ENCODE measurements around the gene CLDN11. TPM values are rescaled to one million over a fixed set of nuclear protein-coding genes. Genes with fewer than 3 reads are reported as not detected.

The CLDN11 gene
- total RNA-seq, 4 donors from 2014 or later = 0.57 to 5.5 (median 1.7) TPM

DNA sequence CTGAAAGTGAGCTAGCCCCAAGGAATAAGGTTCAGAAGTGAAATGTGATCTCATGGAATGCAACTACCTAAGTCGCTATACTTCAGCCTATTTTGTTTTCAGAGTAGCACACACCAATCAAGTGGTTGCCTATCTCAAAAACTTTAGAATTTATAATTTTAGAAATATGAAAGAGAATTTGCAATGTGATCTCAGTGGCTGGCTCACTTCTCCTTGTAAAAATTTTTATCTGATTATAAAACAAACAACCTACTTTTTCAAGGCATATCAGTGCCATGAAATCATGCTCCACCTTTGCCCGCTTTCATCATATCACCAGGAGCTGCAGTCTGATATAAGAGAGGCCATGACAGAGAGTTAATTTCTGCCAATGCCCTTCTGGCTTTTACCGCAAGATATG is 47.3 kb downstream of the CLDN11 start:
- TF ChIP-seq, protein P1, sequence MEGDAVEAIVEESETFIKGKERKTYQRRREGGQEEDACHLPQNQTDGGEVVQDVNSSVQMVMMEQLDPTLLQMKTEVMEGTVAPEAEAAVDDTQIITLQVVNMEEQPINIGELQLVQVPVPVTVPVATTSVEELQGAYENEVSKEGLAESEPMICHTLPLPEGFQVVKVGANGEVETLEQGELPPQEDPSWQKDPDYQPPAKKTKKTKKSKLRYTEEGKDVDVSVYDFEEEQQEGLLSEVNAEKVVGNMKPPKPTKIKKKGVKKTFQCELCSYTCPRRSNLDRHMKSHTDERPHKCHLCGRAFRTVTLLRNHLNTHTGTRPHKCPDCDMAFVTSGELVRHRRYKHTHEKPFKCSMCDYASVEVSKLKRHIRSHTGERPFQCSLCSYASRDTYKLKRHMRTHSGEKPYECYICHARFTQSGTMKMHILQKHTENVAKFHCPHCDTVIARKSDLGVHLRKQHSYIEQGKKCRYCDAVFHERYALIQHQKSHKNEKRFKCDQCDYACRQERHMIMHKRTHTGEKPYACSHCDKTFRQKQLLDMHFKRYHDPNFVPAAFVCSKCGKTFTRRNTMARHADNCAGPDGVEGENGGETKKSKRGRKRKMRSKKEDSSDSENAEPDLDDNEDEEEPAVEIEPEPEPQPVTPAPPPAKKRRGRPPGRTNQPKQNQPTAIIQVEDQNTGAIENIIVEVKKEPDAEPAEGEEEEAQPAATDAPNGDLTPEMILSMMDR (IDR thresholded peaks at IDR 0.05) = no peak
- TF ChIP-seq POLR2A (IDR thresholded peaks at IDR 0.05) = no peak
- H3K36me3 ChIP-seq = no peaks in the 10 kb centered on the region

DNA sequence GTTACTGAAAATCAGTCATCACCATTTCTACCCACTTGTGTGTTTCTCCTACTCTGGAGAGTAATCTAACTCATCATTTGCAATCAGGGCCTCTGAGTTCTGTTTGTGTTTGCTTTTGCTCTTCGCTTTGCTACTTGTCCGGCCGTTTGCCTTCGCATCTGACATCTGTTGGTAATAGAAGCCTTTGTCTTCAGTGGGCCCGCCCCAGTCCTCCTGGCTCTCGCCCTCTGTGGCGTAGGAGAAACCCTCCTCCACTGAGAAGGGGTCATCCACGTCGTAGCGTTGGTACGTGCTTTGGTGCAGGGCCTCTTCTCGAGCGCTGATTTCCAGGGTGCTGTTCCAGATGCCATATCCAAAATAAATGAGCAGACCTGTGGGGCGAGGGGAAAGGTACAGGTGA is 48.3 kb downstream of the CLDN11 start:
- 80 to 85% methylated on average over 6 to 14 of the region's 14 CpGs for WGBS, 2 donors
- DNase-seq = no peak
- no peak overlapping the region for H3K27ac ChIP-seq
- intact Hi-C loops (cut with DNase I) = no loop called here
- H3K36me3 ChIP-seq = no peaks in the 10 kb centered on the region
- H3K4me1 ChIP-seq = peaks cover 0 to 8% (median 0%) of the 10 kb centered on the region in 3 donors
- no peak for TF ChIP-seq POLR2A (IDR thresholded peaks at IDR 0.05)
- TF ChIP-seq, protein P1 (IDR thresholded peaks at IDR 0.05) = no peak
- no peaks in the 10 kb centered on the region for H3K9me3 ChIP-seq
- peaks cover 0 to 6% (median 0%) of the 10 kb centered on the region in 4 donors for H3K27me3 ChIP-seq
- no peak overlapping the region for H3K4me3 ChIP-seq

More for the DNA sequence above, 47.3 kb downstream of the CLDN11 start:
- WGBS, 2 donors = 84 to 92% methylated on average over 3 of the region's 3 CpGs
- Histone ChIP-seq H3K9me3 (no peaks in the 10 kb centered on the region), H3K27me3 (peaks cover 0 to 5% (median 0%) of the 10 kb centered on the region in 4 donors), H3K4me3 (no peak overlapping the region), H3K4me1 (peaks cover 0 to 8% (median 0%) of the 10 kb centered on the region in 3 donors), H3K27ac (no peak overlapping the region)
- no peak for DNase-seq
- intact Hi-C loops (cut with DNase I) = no loop called here

DNA sequence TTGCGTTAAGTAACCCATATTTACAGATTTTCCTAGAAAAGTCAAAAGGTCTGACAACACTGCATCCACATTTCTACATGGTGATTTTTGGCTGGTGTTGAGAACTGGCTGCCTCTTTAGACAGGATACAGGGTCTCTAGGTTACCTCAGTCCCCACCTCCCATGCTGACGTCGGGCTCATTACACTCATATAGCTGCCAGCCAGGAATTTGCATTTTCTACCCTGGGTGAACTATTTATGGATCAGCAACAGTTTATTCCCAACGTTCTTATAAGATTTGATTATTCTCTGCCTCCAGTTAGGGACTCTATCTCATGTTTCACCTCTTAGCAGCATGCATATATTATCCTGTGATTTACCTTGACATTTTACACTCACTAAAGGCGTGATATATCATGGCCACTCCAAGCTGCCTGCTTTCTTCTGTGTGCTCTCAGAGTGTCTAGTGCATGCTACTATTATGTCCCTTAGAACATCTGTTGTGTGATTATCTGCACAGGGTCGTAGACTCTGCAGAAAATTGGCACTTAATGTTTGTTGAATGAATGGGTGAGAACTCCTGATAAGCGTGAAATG is 49.0 kb downstream of the CLDN11 start:
- Histone ChIP-seq H3K4me3 (no peak overlapping the region), H3K27me3 (peaks cover 0 to 6% (median 0%) of the 10 kb centered on the region in 4 donors), H3K36me3 (no peaks in the 10 kb centered on the region), H3K4me1 (peaks cover 0 to 8% (median 0%) of the 10 kb centered on the region in 3 donors), H3K27ac (no peak overlapping the region), H3K9me3 (no peaks in the 10 kb centered on the region)
- TF ChIP-seq, protein P1 (IDR thresholded peaks at IDR 0.05) = no peak
- TF ChIP-seq POLR2A (IDR thresholded peaks at IDR 0.05) = no peak
- intact Hi-C loops (cut with DNase I) = no loop called here
- 75 to 77% methylated on average over 6 to 7 of the region's 7 CpGs for WGBS, 2 donors
- DNase-seq = no peak

DNA sequence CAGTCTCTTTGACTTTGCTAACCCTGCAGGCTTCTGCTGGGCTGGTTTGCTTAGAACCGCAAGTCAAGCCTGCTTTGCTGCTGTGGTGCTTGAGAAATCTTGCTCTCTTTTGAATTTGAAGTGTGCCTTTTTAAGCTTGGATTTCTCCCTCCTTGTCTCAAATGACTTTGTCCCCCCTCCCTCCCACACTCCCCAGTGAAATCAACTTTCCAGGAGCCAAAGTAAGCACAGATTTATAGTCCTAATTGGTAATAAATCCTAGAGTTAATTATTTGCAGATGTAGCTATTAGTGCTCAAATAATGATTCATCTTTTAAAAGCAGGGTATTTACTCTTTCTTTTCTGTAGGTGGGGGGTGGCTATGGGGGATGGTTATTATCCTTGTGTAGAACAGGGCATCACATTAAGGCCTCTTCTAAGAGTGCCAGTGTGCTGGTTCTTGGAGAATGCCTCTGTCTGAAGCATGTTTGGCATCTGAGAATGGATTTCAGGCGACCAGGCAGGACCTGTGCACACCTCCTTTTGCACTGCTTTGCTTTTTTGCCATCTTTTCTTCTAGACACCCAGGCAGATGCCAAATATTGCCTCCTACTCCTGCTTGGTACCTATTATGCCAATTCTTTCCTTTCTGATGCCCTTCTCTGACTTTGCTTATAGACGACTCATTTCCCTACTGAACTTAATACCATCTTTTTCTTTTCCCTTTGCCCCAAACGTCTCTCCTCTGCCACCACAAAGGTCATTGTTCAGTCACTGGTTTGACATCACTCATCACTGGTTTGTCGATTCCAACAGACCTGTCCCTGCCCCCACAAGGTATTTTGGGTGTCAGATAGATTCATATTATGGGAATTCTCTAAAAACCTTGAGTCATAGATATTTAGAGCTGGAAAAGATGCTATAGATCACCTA is 50.7 kb downstream of the CLDN11 start:
- Histone ChIP-seq H3K4me3 (no peak overlapping the region), H3K4me1 (peaks cover 0 to 8% (median 0%) of the 10 kb centered on the region in 3 donors), H3K9me3 (no peaks in the 10 kb centered on the region), H3K27ac (peak overlapping the region in 2 of 4 donors; percentile 14 to 18), H3K36me3 (no peaks in the 10 kb centered on the region), H3K27me3 (peaks cover 0 to 6% (median 0%) of the 10 kb centered on the region in 4 donors)
- TF ChIP-seq, protein P1 (IDR thresholded peaks at IDR 0.05) = no peak
- TF ChIP-seq POLR2A (IDR thresholded peaks at IDR 0.05) = no peak
- intact Hi-C loops (cut with DNase I) = no loop called here
- DNase-seq = no peak
- WGBS, 2 donors = 46% methylated on average over 5 of the region's 5 CpGs
